HCT116 (cell line): ENCODE results near the gene SYTL5. TPM values are rescaled to one million over a fixed set of nuclear protein-coding genes. Genes with fewer than 3 reads are reported as not detected.

Source experiments
- ATAC-seq: fragments of 200-7000 bp; cut with Tn5 transposase; 2 replicates; pipeline ENCODE4 v1.9.1; 2020; ENCODE audit warnings: mild to moderate bottlenecking, moderate library complexity
- BruUV-seq: library from RNA; stranded (reverse); fragments of 400-500 nt; replicated peaks from 2 replicates; lab custom pipeline; 2021; lab: Mats Ljungman, UMichigan
- CTCF ChIA-PET: fragments of 300-600 bp; sonication (Branson Sonifier 250); formaldehyde crosslinking; loops from one replicate; lab custom pipeline; 2021; ENCODE audit warnings: antibody characterized with exemption; lab: Charles Lee
- POLR2A ChIA-PET: fragments of 300-600, 350-600 bp; sonication (Branson Sonifier 250); formaldehyde crosslinking; loops from one replicate; lab custom pipeline; 2021; ENCODE audit warnings: antibody characterized with exemption; lab: Charles Lee
- RAD21 ChIA-PET, 2 experiments: fragments of 300-600 bp; sonication (Branson Sonifier 250); formaldehyde crosslinking; loops; one replicate each; lab custom pipeline; 2023; ENCODE audit warnings: low total read pairs in 2 of 2; ENCODE audit not compliant: uncharacterized antibody in 2 of 2, unreplicated experiment in 2 of 2, low non-redundant PET in 1 of 2; lab: Charles Lee
- DNase-seq: peaks from one replicate; pipeline ENCODE4 v3.0.0-alpha.2; 2010; ENCODE audit warnings: low read depth, low spot score
- H2AFZ ChIP-seq: fragments of 200-600 bp; shearing (Covaris generic), sonication (generic); 2 replicates; pipeline ENCODE4 v1.6.1; 2017; ENCODE audit warnings: low read depth, mixed run types, mixed read lengths, antibody characterized with exemption, low read length; ENCODE audit not compliant: poor library complexity, severe bottlenecking
- H3K27ac ChIP-seq: 2 replicates; pipeline ENCODE4 v1.5.1; 2012; ENCODE audit warnings: low read depth, low read length
- H3K27me3 ChIP-seq: fragments of 200-600 bp; sonication (generic); 2 replicates; pipeline ENCODE4 v1.6.1; 2016; ENCODE audit warnings: mixed run types, low read length, mixed read lengths; ENCODE audit not compliant: insufficient read depth
- H3K36me3 ChIP-seq, 2 experiments: fragments of 200-500 bp in 1 of 2; fragments of 200-600 bp in 1 of 2; sonication (Bioruptor generic) in 1 of 2; sonication (generic) in 1 of 2; 2 replicates each; pipeline versions ENCODE4 v1.5.1 to v1.6.1; 2014 to 2016; ENCODE audit warnings: low read length in 2 of 2, inconsistent platforms in 1 of 2, mixed read lengths in 1 of 2, mixed run types in 1 of 2; ENCODE audit not compliant: insufficient read depth in 2 of 2, control insufficient read depth in 1 of 2
- H3K4me1 ChIP-seq, 2 experiments: fragments of 200-600 bp in 1 of 2; sonication (generic) in 1 of 2; 2 replicates each; pipeline versions ENCODE4 v1.5.1 to v1.6.1; 2012 to 2017; ENCODE audit warnings: low read length in 2 of 2, inconsistent platforms in 1 of 2, mild to moderate bottlenecking in 1 of 2, mixed read lengths in 1 of 2, mixed run types in 1 of 2, moderate library complexity in 1 of 2; ENCODE audit not compliant: insufficient read depth in 2 of 2, control insufficient read depth in 1 of 2
- H3K4me2 ChIP-seq: fragments of 200-600 bp; sonication (generic); 2 replicates; pipeline ENCODE4 v1.6.1; 2017; ENCODE audit warnings: mixed run types, low read length, mixed read lengths
- H3K4me3 ChIP-seq, 2 experiments: fragments of 200-600 bp in 1 of 2; sonication (generic) in 1 of 2; replicated peaks in 1 of 2; 2 replicates each; pipeline ENCODE4 v1.5.1; 2011 to 2016; ENCODE audit warnings: low read length in 2 of 2, control low read depth in 1 of 2, low read depth in 1 of 2, mild to moderate bottlenecking in 1 of 2, mixed read lengths in 1 of 2, mixed run types in 1 of 2
- H3K79me2 ChIP-seq: fragments of 200-600 bp; sonication (generic); 2 replicates; pipeline ENCODE4 v1.6.1; 2017; ENCODE audit warnings: mild to moderate bottlenecking, mixed run types, low read length, moderate library complexity, mixed read lengths; ENCODE audit not compliant: insufficient read depth
- H3K9ac ChIP-seq: fragments of 200-600 bp; sonication (generic); 2 replicates; pipeline ENCODE4 v1.6.1; 2016; ENCODE audit warnings: low read length, mixed read lengths
- H3K9me2 ChIP-seq: fragments of 200-600 bp; sonication (generic), shearing (Covaris generic); 2 replicates; pipeline ENCODE4 v1.6.1; 2017; ENCODE audit warnings: mixed run types, mild to moderate bottlenecking, moderate library complexity; ENCODE audit not compliant: insufficient read depth
- H3K9me3 ChIP-seq, 2 experiments: fragments of 200-500 bp in 1 of 2; fragments of 200-600 bp in 1 of 2; sonication (Bioruptor generic) in 1 of 2; sonication (generic) in 1 of 2; 2 replicates each; pipeline ENCODE4 v1.6.1; 2014 to 2017; ENCODE audit warnings: low read length in 2 of 2, mixed read lengths in 2 of 2, inconsistent platforms in 1 of 2, low read depth in 1 of 2, mild to moderate bottlenecking in 1 of 2, mixed run types in 1 of 2, moderate library complexity in 1 of 2; ENCODE audit not compliant: control insufficient read depth in 1 of 2, insufficient read depth in 1 of 2
- H4K20me1 ChIP-seq: fragments of 200-600 bp; sonication (generic), shearing (Covaris generic); 2 replicates; pipeline ENCODE4 v1.6.1; 2017; ENCODE audit warnings: mixed run types, mild to moderate bottlenecking, moderate library complexity; ENCODE audit not compliant: insufficient read depth
- CBX3 ChIP-seq: IDR thresholded peaks from 2 replicates; pipeline ENCODE4 v1.6.1; 2012; ENCODE audit warnings: low read depth
- EGR1 ChIP-seq: IDR thresholded peaks from 2 replicates; pipeline ENCODE4 v1.6.1; 2012; ENCODE audit warnings: low read depth
- EZH2phosphoT487 ChIP-seq: fragments of 200-600 bp; IDR thresholded peaks from 2 replicates; pipeline ENCODE4 v1.6.1; 2018; ENCODE audit warnings: antibody characterized with exemption, borderline replicate concordance
- REST ChIP-seq: IDR thresholded peaks from 2 replicates; pipeline ENCODE4 v1.6.1; 2012; ENCODE audit warnings: low read depth
- SRF ChIP-seq: IDR thresholded peaks from 2 replicates; pipeline ENCODE4 v1.6.1; 2012; ENCODE audit warnings: low read depth
- intact Hi-C: fragments of 100-400 bp; cut with micrococcal nuclease; formaldehyde crosslinking; loops from 2 replicates; pipeline ENCODE4 v1.10.0; 2022
- total RNA-seq: library from RNA; stranded (reverse); gene quantifications from one replicate; pipeline ENCODE4 v1.2.1, GENCODE V29; 2021; ENCODE audit not compliant: unreplicated experiment
- TF ChIP-seq, protein P1 (sequence below), 3 experiments: fragments of 200-600 bp in 1 of 3; sonication (generic) in 1 of 3; IDR thresholded peaks in 2 of 3; conservative IDR thresholded peaks in 1 of 3; 2 replicates each; pipeline ENCODE4 v1.5.1; 2012 to 2017; ENCODE audit warnings: low read depth in 2 of 3, low read length in 2 of 3, antibody characterized with exemption in 1 of 3, borderline replicate concordance in 1 of 3, control low read depth in 1 of 3, mild to moderate bottlenecking in 1 of 3, mixed read lengths in 1 of 3, mixed run types in 1 of 3, moderate library complexity in 1 of 3; ENCODE audit not compliant: insufficient read depth in 1 of 3

SYTL5 gene
- total RNA-seq, 1 experiment from 2014 or later: 0.20 TPM

DNA sequence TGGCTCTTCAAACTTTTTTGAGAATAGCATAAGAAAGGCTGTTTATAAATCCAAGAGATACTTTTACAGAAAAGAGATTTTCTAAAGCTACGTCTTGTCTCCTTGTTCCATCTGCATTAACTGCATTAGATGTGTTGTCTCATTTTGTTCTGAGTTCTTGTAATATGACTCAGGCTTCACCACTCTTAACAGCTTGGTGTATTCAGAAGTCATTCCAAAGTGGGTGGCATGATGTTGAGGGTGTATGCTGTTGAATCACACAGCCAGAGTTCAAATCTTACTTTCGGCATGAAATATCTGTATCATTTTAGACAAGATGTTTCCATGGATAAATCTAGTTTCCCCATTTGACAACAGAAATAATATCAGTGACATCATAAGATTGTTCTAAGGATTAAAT is 30.1 kb downstream of the SYTL5 start:
- Histone ChIP-seq H3K9ac (no peak overlapping the region), H3K4me3 (no peak overlapping the region), H2AFZ (no peak overlapping the region), H3K4me2 (no peak overlapping the region), H3K9me2 (no peaks in the 10 kb centered on the region), H3K79me2 (no peaks in the 10 kb centered on the region), H3K27me3 (no peaks in the 10 kb centered on the region), H3K4me1 (no peaks in the 10 kb centered on the region), H3K36me3 (no peaks in the 10 kb centered on the region), H3K9me3 (no peaks in the 10 kb centered on the region), H4K20me1 (no peaks in the 10 kb centered on the region), H3K27ac (no peak overlapping the region)
- intact Hi-C loops: no loop called here
- BruUV-seq: no TSS peak
- ChIA-PET RAD21 (no interaction called here), CTCF (no interaction called here), POLR2A (no interaction called here)
- DNase-seq: no peak
- no peak for ATAC-seq
- no peak for TF ChIP-seq REST
- TF ChIP-seq EGR1: no peak
- TF ChIP-seq CBX3: no peak
- no peak for TF ChIP-seq SRF
- no peak for TF ChIP-seq EZH2phosphoT487
- TF ChIP-seq, protein P1, sequence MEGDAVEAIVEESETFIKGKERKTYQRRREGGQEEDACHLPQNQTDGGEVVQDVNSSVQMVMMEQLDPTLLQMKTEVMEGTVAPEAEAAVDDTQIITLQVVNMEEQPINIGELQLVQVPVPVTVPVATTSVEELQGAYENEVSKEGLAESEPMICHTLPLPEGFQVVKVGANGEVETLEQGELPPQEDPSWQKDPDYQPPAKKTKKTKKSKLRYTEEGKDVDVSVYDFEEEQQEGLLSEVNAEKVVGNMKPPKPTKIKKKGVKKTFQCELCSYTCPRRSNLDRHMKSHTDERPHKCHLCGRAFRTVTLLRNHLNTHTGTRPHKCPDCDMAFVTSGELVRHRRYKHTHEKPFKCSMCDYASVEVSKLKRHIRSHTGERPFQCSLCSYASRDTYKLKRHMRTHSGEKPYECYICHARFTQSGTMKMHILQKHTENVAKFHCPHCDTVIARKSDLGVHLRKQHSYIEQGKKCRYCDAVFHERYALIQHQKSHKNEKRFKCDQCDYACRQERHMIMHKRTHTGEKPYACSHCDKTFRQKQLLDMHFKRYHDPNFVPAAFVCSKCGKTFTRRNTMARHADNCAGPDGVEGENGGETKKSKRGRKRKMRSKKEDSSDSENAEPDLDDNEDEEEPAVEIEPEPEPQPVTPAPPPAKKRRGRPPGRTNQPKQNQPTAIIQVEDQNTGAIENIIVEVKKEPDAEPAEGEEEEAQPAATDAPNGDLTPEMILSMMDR (IDR thresholded peaks at IDR 0.05 in 2 of 3, conservative IDR thresholded peaks at IDR 0.05 in 1 of 3; ENCODE audit: borderline replicate concordance in 1 of 3, insufficient read depth in 1 of 3, low read depth in 2 of 3, low read length in 2 of 3): no peak
